Iris pigment epithelial cell (primary cell): Measurements from ENCODE around the gene GRPEL2.

ENCODE experiments used
- DNase-seq: peaks from one replicate; pipeline ENCODE4 v3.0.0-alpha.2; 2011; ENCODE audit warnings: low read depth

Gene GRPEL2

GRCh38 chr5:149345147-149345891 is at the start of gene GRPEL2:
Gene GRPEL2 (plus strand): TSS chr5:149345499. CDS start chr5:149345540, 41 bp downstream.
- peak; percentile 97 for DNase-seq

- DNase-seq: no peak
Observed at GRCh38 chr5:149297340-149298025, 47.8 kb upstream of the GRPEL2 start.

GRCh38 chr5:149298163-149298562 is 47.1 kb upstream of the GRPEL2 start:
- DNase-seq: no peak

GRCh38 chr5:149298842-149299404 is 46.4 kb upstream of the GRPEL2 start:
- no peak for DNase-seq

GRCh38 chr5:149299451-149300054 is 45.7 kb upstream of the GRPEL2 start:
- DNase-seq: no peak

- DNase-seq: no peak
Observed at GRCh38 chr5:149300441-149300840, 44.9 kb upstream of the GRPEL2 start.

GRCh38 chr5:149301049-149301743 is 44.1 kb upstream of the GRPEL2 start:
- no peak for DNase-seq

- DNase-seq: peak; percentile 64
Observed at GRCh38 chr5:149301744-149302380, 43.4 kb upstream of the GRPEL2 start.

GRCh38 chr5:149302641-149303040 is 42.7 kb upstream of the GRPEL2 start:
- DNase-seq: no peak

- peak; percentile 55 for DNase-seq
Observed at GRCh38 chr5:149303210-149303609, 42.1 kb upstream of the GRPEL2 start.

- DNase-seq: no peak
Observed at GRCh38 chr5:149304195-149305078, 40.9 kb upstream of the GRPEL2 start.

GRCh38 chr5:149309354-149309753 is 35.9 kb upstream of the GRPEL2 start:
- DNase-seq: no peak

GRCh38 chr5:149310488-149310887 is 34.8 kb upstream of the GRPEL2 start:
- DNase-seq: no peak

- DNase-seq: peak; percentile 89
Observed at GRCh38 chr5:149310947-149311658, 34.2 kb upstream of the GRPEL2 start.

- no peak for DNase-seq
Observed at GRCh38 chr5:149313151-149313841, 32.0 kb upstream of the GRPEL2 start.

- no peak for DNase-seq
Observed at GRCh38 chr5:149314571-149315111, 30.7 kb upstream of the GRPEL2 start.

GRCh38 chr5:149315753-149316152 is 29.5 kb upstream of the GRPEL2 start:
- DNase-seq: no peak

- DNase-seq: peak; percentile 51
Observed at GRCh38 chr5:149317281-149318048, 27.8 kb upstream of the GRPEL2 start.
